Keratinocyte (primary cell): ENCODE data around the gene FRMD1.

ENCODE experiments used
- EZH2 ChIP-seq: IDR thresholded peaks from one replicate; pipeline ENCODE4 v1.6.1; 2012; ENCODE audit warnings: inconsistent platforms, mild to moderate bottlenecking, low read length, moderate library complexity
- TF ChIP-seq, protein P1 (sequence below), 3 experiments: IDR thresholded peaks in 1 of 3; conservative IDR thresholded peaks in 1 of 3; optimal IDR thresholded peaks in 1 of 3; 2 replicates in 2 of 3; 3 replicates in 1 of 3; pipeline versions ENCODE3 to v1.5.1; 2011; ENCODE audit warnings: low read length in 3 of 3, mild to moderate bottlenecking in 3 of 3, moderate library complexity in 2 of 3, control low read depth in 1 of 3, inconsistent platforms in 1 of 3; ENCODE audit not compliant: insufficient read depth in 2 of 3; ENCODE audit errors: extremely low read depth in 1 of 3

DNA sequence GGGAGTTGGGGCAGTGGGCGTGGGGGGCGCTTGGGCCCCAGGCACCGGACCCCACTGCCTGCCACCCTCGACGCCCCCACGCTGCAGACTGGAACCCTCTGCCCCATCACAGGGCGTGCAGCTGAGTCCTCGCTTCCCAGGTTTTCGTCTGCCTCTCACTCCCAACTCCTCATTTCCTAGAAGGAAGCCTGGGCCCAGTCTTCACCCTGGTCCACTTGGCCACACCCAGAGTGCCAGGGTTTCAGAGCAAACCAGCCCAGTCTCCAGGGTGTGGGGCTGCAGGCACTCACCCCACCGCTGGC, 30.3 kb downstream of the FRMD1 start:
- TF ChIP-seq, protein P1, sequence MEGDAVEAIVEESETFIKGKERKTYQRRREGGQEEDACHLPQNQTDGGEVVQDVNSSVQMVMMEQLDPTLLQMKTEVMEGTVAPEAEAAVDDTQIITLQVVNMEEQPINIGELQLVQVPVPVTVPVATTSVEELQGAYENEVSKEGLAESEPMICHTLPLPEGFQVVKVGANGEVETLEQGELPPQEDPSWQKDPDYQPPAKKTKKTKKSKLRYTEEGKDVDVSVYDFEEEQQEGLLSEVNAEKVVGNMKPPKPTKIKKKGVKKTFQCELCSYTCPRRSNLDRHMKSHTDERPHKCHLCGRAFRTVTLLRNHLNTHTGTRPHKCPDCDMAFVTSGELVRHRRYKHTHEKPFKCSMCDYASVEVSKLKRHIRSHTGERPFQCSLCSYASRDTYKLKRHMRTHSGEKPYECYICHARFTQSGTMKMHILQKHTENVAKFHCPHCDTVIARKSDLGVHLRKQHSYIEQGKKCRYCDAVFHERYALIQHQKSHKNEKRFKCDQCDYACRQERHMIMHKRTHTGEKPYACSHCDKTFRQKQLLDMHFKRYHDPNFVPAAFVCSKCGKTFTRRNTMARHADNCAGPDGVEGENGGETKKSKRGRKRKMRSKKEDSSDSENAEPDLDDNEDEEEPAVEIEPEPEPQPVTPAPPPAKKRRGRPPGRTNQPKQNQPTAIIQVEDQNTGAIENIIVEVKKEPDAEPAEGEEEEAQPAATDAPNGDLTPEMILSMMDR (optimal IDR thresholded peaks at IDR 0.05 in 1 of 3, IDR thresholded peaks at IDR 0.05 in 1 of 3, conservative IDR thresholded peaks at IDR 0.05 in 1 of 3; ENCODE audit: extremely low read depth in 1 of 3, insufficient read depth in 2 of 3, low read length in 3 of 3) = no peak
- TF ChIP-seq EZH2 = no peak
